Loucy (cell line): ENCODE measurements around the gene TMEM135.
"Not testable (repeated sequence)": the region's sequence is repeated elsewhere in the genome, so short reads cannot be mapped to it uniquely, and the experiment has no call there.

Experiments
- H2AFZ ChIP-seq: fragments of 200-600 bp; sonication (generic); 2 replicates; pipeline ENCODE4 v1.6.0; 2016; ENCODE audit warnings: antibody characterized with exemption, mild to moderate bottlenecking, low read length, moderate library complexity
- H3F3A ChIP-seq: fragments of 200-600 bp; 2 replicates; pipeline ENCODE4 v1.6.0; 2016; ENCODE audit warnings: antibody characterized with exemption, low read depth, mild to moderate bottlenecking
- H3K27me3 ChIP-seq: fragments of 200-600 bp; sonication (generic); 2 replicates; pipeline ENCODE4 v1.6.1; 2014; ENCODE audit warnings: low read length, mild to moderate bottlenecking; ENCODE audit not compliant: insufficient read depth, poor library complexity, severe bottlenecking
- H3K36me3 ChIP-seq: fragments of 200-600 bp; sonication (generic); 2 replicates; pipeline ENCODE4 v1.6.1; 2016; ENCODE audit warnings: low read length; ENCODE audit not compliant: insufficient read depth
- H3K4me1 ChIP-seq: fragments of 200-600 bp; sonication (generic); 2 replicates; pipeline ENCODE4 v1.5.1; 2014; ENCODE audit warnings: low read length, mild to moderate bottlenecking; ENCODE audit not compliant: insufficient read depth, poor library complexity, severe bottlenecking
- H3K4me2 ChIP-seq: fragments of 200-600 bp; sonication (generic); 2 replicates; pipeline ENCODE4 v1.6.0; 2014; ENCODE audit warnings: antibody characterized with exemption, low read length, low read depth, mild to moderate bottlenecking; ENCODE audit not compliant: poor library complexity, severe bottlenecking
- H3K4me3 ChIP-seq: fragments of 200-600 bp; sonication (generic); 2 replicates; pipeline ENCODE4 v1.5.1; 2014; ENCODE audit warnings: low read length, mild to moderate bottlenecking, mixed read lengths; ENCODE audit not compliant: poor library complexity, severe bottlenecking
- H3K79me2 ChIP-seq: fragments of 200-600 bp; sonication (generic); 2 replicates; pipeline ENCODE4 v1.6.1; 2014; ENCODE audit warnings: low read length; ENCODE audit not compliant: insufficient read depth
- H3K9ac ChIP-seq: fragments of 200-600 bp; sonication (generic); 2 replicates; pipeline ENCODE4 v1.6.0; 2014; ENCODE audit warnings: mild to moderate bottlenecking, low read depth, low read length, moderate library complexity; ENCODE audit not compliant: poor library complexity, severe bottlenecking
- H3K9me2 ChIP-seq: fragments of 200-600 bp; sonication (generic); replicated peaks from 2 replicates; pipeline ENCODE4 v1.6.1; 2016; ENCODE audit warnings: low read depth, low read length, mixed read lengths
- H3K9me3 ChIP-seq: fragments of 200-600 bp; sonication (generic); 2 replicates; pipeline ENCODE4 v1.6.1; 2014; ENCODE audit warnings: mild to moderate bottlenecking, antibody characterized with exemption, low read length, low read depth; ENCODE audit not compliant: insufficient read depth
- H4K20me1 ChIP-seq: fragments of 200-600 bp; sonication (generic); 2 replicates; pipeline ENCODE4 v1.6.0; 2014; ENCODE audit warnings: antibody characterized with exemption, low read length, mild to moderate bottlenecking; ENCODE audit not compliant: insufficient read depth, poor library complexity, severe bottlenecking
- CTCF ChIP-seq: fragments of 200-600 bp; sonication (generic); conservative IDR thresholded peaks from 2 replicates; pipeline ENCODE4 v1.5.1; 2014; ENCODE audit warnings: mild to moderate bottlenecking, antibody characterized with exemption, low read length
- EZH2phosphoT487 ChIP-seq: fragments of 200-600 bp; IDR thresholded peaks from 2 replicates; pipeline ENCODE4 v1.6.1; 2018; ENCODE audit warnings: antibody characterized with exemption, mild to moderate bottlenecking, moderate library complexity, borderline replicate concordance

Gene TMEM135

GRCh38 chr11:87022738-87023137 lies 15.0 kb upstream of the TMEM135 start:
- no peak overlapping the region for H3K9ac ChIP-seq
- no peaks in the 10 kb centered on the region for H3K9me2 ChIP-seq
- H3K4me1 ChIP-seq, result peaks cover 12% of the 10 kb centered on the region
- no peak overlapping the region for H3K4me2 ChIP-seq
- H4K20me1 ChIP-seq, result no peaks in the 10 kb centered on the region
- no peak overlapping the region for H3K4me3 ChIP-seq
- H3K27me3 ChIP-seq, result no peaks in the 10 kb centered on the region
- no peaks in the 10 kb centered on the region for H3K79me2 ChIP-seq
- no peaks in the 10 kb centered on the region for H3K36me3 ChIP-seq
- no peaks in the 10 kb centered on the region for H3K9me3 ChIP-seq
- TF ChIP-seq EZH2phosphoT487 (no peak), CTCF (no peak)
- H2AFZ ChIP-seq, result no peak overlapping the region
- no peaks in the 10 kb centered on the region for H3F3A ChIP-seq

- H3K9ac ChIP-seq, H2AFZ ChIP-seq, H3K36me3 ChIP-seq, H3K9me2 ChIP-seq, H3K4me3 ChIP-seq, H3K9me3 ChIP-seq, H3K27me3 ChIP-seq, H3K4me1 ChIP-seq, H3K4me2 ChIP-seq, H3F3A ChIP-seq, H4K20me1 ChIP-seq, H3K79me2 ChIP-seq: not testable (repeated sequence)
These were observed 11.3 kb upstream of the TMEM135 start for GRCh38 chr11:87026415-87026814.

- H3K36me3 ChIP-seq, result no peaks in the 10 kb centered on the region
- H3K9me2 ChIP-seq, result no peaks in the 10 kb centered on the region
- no peaks in the 10 kb centered on the region for H3K9me3 ChIP-seq
- no peaks in the 10 kb centered on the region for H3K4me1 ChIP-seq
- H2AFZ ChIP-seq, result no peak overlapping the region
- no peak overlapping the region for H3K4me3 ChIP-seq
- TF ChIP-seq EZH2phosphoT487, result no peak
- no peak for TF ChIP-seq CTCF
- H3K9ac ChIP-seq, result no peak overlapping the region
- H3K79me2 ChIP-seq, result no peaks in the 10 kb centered on the region
- no peaks in the 10 kb centered on the region for H4K20me1 ChIP-seq
- no peak overlapping the region for H3K4me2 ChIP-seq
- H3K27me3 ChIP-seq, result no peaks in the 10 kb centered on the region
- no peaks in the 10 kb centered on the region for H3F3A ChIP-seq
These were observed 7.2 kb upstream of the TMEM135 start for GRCh38 chr11:87030458-87031054.

GRCh38 chr11:87031433-87032170 lies 6.1 kb upstream of the TMEM135 start:
- Histone ChIP-seq H3K79me2 (no peaks in the 10 kb centered on the region), H3K4me2 (no peak overlapping the region), H3K4me1 (no peaks in the 10 kb centered on the region), H3K9me2 (no peaks in the 10 kb centered on the region), H3K9me3 (no peaks in the 10 kb centered on the region), H4K20me1 (no peaks in the 10 kb centered on the region), H2AFZ (no peak overlapping the region), H3K9ac (no peak overlapping the region), H3K4me3 (no peak overlapping the region), H3K27me3 (no peaks in the 10 kb centered on the region), H3K36me3 (no peaks in the 10 kb centered on the region), H3F3A (no peaks in the 10 kb centered on the region)
- no peak for TF ChIP-seq CTCF
- TF ChIP-seq EZH2phosphoT487, result no peak
